GM03348 (cell line): ENCODE data around the gene MPG.

ENCODE experiments used
- DNase-seq: peaks from one replicate; pipeline ENCODE4 v3.0.0; 2012; ENCODE audit warnings: low spot score

Gene MPG

DNA sequence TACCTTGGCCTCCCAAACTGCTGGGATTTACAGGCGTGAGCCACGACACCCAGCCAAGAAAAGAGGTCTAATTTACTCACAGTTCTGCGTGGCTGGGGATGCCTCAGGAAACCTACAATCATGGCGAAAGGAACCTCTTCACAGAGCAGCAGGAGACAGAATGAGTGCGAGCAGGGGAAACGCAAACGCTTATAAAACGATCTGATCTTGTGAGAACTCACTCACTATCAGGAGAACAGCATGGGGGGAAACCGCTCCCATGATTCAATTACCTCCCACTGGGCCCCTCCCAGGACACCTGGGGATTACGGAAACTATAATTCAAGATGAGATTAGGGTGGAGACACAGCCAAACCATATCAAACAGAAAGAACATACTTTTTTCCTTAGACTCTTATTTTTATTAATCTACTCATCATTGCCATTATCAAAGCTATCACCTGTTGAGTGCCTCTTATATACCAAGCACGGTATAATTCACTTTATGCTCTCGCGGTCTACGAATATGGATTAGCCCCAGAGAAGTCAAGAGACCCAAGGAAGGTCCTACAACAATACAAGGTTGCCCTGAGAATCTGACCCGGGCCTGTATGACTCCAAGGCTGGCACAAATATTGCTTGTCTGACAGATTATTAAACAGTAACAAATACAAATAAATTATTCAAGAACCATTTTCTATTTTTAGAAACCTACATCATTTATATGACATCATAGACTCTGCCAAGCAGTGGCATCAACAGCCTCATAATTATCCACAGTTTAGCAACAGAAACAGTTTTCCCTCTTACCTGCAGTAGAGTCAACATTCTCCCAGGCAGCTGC is 27.0 kb upstream of the MPG start:
- DNase-seq: no peak

DNA sequence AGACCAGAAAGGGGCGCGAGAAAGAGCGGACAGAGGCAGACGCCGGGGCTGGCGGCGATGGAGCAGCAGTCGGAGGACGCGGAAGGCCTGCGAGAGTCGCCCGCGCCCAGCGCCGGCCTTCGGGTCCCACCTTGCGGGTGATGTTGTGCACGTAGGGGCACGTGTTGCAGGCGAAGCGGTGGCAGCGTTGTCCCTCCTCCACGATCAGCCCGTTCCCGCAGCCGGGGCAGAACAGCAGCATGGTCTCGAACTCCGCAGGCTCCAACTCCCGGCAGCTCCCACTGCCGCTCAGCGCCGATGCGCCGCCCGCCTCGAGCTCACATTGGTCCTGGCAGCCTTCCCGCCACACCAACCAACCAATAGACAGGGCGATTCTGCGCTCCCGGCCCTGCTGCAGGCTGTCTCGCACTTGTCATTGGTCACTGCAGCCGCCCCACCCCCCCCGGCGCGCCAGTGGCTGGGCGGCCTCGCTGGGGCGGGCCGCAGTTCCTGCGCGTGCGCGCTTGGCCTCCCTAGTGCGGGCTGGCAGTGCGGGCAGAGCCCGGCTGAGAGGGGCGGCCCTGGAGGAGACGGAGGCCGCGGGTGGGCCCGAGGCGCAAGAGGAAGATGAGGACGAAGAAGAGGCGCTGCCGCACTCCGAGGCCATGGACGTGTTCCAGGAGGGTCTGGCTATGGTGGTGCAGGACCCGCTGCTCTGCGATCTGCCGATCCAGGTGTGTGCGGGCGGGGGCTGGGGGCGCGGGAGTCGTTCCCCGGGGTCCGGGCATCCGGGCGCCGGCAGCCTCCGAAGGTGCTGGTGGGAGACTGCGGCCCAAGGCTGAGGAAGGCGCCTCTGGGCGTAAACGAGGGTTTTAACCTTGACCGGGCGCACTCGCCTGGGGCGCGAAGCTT is 24.4 kb upstream of the MPG start, which contains the start of the genes POLR3K and SNRNP25:
Gene POLR3K (minus strand): TSS at position 263 of the 891 bp plus-strand sequence. CDS start 22 bp downstream, at position 241.
Gene SNRNP25 (plus strand): TSS at position 483 of the 891 bp plus-strand sequence. CDS start 189 bp downstream, at position 672.
- DNase-seq: peak; percentile 100

DNA sequence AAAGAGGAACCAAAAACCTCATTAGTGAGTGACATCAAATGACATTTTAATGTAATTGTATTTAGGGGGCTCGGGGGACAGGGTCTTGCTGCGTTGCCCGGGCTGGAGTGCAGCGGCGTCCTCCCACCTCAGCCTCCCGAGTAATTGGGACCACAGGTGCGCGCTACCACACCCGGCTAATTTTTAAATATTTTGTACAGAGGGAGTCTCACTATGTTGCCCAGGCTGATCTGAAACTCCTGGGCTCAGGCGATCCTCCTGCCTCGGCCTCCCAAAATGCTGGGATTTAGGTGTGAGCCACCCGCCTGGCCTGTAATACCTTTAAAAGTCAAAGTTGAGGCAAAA is 23.8 kb upstream of the MPG start:
- DNase-seq: no peak

DNA sequence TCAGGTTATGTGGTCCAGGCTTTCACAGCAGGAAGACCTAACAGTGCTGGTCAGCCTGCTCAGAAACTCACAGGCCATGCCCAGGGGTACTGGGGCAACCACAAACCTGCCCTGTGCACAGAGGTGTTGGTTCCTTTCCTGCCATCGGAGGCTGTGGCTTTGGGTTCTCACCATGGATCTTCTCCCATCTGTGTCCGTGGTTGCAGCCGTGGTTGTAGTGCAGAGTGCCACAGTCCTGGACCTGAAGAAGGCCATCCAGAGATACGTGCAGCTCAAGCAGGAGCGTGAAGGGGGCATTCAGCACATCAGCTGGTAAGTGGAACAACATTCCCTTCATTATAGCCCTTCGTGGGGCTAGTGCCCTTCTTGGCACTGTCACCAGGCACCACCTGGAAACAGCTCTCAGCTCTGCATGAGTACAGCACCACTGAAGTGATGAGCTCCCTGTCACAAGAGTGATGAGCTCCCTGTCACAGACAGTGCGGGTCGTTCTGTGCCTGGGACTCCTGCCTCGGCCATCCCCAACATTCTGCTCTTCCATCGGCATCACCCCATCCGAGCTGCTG is 22.4 kb upstream of the MPG start:
- no peak for DNase-seq

DNA sequence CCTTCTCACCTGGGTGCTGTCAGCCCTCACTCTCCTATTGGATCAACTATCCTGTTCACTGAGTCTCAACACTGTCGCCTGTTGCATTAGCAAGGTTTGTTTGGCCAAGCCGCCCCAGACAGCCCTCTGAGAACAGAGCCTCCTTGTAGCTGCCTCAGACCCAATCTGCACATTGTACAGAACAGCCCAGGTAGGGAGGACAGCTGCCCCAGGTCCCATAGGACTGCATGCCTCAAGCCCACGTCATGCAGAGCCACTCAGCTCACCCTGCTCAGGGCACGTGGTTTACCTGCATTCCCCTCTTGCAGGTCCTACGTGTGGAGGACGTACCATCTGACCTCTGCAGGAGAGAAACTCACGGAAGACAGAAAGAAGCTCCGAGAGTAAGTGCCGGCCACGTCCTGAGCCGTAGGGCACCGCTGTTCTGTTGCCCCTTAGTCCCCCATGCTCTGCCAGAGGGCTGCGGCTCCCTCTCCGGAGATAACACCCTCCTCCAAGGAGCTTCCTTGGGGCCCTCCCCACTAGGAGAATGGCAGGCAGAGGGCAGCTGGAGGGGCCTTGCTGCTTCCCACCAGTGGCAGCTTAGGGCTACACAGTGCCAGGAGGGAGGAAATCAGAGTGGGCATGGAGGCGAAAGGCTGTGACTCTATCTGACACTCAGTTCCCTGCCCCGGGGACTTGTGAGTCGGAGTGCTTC is 21.6 kb upstream of the MPG start:
- no peak for DNase-seq

DNA sequence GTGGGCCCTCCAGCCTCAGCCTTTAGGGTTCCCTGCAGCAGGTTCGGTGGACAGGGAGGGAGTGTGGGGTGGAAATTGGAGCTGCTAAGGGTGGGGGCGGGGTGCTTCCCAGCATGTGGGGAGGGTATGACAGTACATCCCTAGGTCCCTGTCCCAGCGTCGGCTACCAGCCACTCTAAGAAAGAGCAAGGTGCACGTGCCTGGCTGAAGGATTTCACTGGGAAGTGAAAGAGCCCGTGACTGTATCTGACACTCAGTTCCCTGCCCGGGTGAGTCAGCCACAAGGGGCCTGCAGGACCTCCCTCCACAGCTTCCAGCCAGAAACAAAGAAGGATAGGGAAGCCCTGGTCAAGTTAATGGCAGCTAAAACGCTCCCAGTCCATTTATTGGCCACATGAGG is 20.3 kb upstream of the MPG start:
- DNase-seq: no peak

DNA sequence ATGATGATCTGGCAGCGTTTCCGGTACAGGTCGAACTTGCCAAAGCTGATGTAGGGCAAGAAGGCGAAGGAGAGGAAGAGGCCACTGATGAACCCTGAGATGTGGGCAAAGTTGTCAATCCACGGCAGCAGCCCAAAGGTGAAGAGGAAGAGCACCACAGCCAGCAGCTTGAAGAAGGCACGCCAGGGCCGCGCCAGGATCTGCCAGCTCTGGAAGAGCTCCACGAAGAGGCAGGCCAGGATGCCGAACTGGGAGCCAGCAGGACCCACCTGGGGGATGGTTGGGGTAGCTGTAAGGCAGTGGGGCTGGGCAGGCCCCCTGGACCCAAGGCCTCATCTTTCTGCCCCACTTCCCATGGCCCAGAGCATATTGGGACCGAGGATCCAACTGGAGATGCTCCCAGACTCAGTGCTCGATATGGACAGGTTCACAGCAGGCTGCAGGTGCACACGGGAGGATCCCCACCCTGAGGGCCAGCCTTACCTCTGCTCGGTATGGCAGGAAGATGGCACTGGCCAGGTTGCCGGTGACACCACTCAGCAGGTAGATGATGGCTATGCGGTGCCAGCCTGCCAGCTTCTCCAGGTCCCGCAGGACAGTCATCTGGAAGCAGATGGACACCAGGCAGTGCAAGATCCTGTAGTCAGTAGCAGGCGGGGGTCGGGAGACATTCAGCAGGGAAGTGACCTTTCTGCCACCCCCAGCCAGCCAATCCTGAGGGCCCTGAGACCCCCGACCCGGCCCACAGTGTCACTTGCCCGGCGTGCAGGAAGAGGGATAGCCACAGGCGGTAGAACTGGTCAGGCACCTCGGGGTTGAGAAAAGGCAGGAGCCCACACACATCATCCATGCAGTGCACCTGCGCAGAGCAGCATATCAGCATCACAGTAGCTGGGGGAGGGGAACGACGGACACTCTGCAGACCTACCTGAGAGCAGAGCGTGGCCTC is 19.3 kb upstream of the MPG start:
- no peak for DNase-seq

DNA sequence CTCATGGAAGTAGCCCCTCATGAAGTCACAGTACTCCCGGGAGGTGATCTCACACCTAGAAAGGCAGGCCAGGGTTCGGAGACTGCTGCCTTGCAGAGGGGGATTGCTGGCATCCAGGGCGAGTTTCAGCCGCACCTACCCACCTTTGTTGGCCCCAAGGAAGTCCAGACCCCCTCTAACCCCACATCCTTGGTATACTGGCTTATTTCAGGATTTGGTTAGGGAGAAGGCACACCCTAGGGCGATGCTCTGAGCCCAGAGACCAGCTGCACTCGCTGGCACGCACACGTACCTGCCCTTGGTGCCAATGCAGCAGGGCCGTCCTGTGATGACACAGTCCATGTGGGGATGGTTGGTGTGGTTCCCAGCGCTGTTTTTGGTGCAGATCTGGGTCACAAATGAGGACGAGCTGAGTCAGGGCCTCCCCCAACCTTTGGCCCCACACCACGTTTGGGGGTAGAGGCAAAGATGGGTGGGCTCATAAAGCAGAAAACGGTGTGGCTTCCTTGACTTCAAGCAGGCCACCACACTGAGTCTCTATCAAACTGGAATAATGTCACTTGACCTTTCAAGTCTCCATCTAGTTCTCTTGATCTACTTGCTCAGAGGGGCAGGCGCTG is 18.5 kb upstream of the MPG start:
- no peak for DNase-seq

DNA sequence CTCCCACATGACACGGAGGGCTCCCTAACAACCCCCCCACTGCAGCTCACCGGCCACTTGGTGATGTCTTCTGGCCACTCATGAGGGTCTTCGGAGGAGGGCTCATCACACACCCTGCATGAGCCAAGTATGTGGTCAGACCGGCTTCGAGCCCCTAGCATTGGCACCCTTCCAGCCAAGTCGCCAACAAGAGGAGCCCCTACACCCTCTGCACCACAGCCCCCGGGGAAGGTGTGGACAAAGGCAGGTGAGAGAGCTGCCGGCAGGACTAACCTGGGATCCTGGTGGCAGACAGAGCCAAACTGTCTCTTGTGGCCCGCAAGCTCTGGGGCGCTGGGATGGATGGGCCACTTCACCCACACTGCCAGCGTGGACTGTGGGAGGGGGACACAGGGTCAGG is 17.9 kb upstream of the MPG start:
- DNase-seq: no peak

DNA sequence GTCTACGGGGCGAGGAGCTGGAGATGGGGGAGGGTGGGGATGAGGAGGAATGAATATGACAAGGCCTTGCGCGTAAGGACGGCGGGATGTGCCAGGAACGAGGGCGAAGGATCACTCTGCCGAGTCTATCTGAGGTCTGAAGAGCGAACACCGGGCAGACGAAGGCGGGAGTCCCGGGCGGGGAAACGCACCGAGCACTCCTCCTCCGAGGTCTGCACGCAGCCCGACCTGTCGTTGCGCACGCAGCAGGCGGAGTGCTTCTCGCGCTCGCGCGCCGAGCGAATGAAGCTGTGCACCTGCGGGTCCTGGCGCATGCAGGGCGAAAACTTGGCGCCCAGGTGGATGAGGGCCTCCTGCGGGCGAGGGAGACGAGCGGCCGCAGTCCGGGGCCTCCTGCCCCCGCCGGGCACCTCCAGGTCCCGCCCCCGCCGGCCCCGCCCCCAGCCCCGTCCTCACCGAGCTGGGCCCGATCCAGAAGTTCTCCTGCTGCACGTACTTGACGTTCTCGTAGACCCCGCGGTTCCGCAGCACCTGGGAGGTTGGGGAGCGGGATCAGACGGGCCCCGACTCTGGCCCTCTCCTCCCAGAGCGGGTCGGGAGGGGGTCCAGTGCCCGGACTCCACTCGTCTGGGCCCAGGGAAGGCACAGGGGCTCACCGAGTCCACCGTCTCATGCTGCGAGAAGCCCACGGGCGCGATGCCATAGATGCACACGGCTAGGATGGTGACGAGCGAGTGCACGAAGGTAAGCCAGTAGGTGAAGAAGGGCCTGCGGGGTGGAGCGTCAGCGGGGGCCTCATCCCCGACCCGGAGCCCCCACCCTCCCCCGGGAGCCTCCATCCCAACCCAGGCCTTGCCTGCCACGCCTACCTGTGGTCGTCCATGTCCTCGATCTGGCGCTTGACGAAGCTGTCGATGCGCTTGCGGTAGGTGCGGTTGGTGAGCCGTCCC is 16.8 kb upstream of the MPG start:
- no peak for DNase-seq

DNA sequence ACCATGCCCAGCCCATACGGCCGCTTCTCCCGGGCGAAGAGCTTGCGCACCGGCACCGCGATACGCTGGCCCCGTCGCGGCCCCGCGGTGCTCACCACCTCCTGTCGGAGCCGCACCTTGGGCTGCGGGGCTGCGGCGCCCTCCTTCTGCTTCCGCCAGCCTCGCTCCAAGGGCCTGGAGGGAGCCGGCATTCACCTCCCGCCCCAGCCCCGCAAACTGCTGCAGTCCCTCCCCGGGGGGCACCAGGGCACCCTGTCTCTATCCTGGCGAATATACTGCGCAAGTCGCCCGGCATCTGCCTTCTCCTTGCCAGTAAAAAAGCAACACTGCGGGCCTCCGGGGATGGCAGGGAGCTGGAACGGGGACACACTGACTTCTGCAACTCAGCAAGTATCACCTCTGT is 16.1 kb upstream of the MPG start:
- no peak for DNase-seq

DNA sequence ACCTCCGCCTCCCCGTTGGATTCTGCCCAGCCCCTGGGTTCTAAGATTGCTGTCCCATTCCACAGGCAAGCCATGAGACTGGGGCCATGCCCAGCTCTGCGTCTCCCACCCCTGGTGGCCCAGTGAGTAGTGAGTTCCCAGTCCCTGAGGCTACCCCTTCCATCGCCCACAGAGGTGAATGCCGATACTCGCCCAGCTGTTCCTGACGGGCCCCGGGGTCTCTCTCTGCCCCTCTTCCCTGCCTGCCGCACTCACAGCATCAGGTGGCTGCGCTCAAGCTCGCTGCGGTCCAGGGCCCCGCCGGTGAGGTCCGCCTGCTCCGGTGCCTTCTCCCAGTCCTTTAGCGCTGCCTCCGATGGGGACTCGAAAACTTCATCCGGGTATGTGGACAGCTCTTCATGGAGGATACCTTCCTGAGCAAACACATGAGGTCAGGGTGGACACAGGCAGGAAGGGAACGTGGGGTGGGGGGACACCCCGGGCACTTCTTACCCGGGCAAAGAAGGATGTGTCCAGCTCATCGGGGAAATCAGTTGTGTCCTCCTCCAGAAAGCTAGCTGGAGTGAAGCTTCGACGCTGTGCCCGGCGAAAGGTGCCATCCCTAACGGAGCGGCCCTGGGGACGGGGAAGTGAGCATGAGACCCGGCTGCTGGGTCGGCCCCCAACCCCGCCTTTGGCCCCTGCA is 15.6 kb upstream of the MPG start:
- no peak for DNase-seq

DNA sequence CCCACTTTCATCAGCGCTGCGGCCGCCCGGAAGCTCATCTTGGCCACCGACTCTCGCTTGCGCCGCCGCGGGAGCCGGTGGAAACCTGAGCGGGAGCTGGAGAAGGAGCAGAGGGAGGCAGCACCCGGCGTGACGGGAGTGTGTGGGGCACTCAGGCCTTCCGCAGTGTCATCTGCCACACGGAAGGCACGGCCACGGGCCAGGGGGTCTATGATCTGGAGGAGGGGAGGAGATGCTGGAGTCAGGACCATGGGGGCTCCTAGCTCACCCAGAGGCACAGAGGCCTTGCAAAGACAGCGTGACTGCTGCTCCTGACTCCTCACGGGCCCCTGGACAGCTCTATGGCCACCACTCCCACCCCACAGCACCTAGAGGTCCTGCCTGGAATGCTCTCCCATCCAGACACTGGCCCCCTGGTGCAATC is 15.0 kb upstream of the MPG start:
- DNase-seq: no peak

DNA sequence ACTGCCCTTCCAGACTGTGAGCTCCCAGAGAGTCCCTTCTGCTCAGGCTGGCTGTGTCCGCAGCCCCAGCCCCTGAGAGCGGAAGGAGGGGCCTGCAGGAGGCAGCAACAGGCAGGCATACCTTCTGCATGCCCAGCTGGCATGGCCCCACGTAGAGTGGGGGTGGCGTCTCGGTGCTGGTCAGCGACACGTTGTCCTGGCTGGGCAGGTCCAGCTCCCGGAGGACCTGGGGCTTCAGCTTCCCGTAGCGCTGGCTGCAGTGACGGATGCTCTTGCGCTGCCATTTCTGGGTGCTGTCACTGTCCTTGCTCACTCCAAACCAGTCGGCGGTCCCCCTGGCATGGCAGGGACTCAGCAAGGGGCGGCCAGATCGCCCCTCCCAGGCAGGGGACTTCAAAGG is 14.6 kb upstream of the MPG start:
- no peak for DNase-seq

DNA sequence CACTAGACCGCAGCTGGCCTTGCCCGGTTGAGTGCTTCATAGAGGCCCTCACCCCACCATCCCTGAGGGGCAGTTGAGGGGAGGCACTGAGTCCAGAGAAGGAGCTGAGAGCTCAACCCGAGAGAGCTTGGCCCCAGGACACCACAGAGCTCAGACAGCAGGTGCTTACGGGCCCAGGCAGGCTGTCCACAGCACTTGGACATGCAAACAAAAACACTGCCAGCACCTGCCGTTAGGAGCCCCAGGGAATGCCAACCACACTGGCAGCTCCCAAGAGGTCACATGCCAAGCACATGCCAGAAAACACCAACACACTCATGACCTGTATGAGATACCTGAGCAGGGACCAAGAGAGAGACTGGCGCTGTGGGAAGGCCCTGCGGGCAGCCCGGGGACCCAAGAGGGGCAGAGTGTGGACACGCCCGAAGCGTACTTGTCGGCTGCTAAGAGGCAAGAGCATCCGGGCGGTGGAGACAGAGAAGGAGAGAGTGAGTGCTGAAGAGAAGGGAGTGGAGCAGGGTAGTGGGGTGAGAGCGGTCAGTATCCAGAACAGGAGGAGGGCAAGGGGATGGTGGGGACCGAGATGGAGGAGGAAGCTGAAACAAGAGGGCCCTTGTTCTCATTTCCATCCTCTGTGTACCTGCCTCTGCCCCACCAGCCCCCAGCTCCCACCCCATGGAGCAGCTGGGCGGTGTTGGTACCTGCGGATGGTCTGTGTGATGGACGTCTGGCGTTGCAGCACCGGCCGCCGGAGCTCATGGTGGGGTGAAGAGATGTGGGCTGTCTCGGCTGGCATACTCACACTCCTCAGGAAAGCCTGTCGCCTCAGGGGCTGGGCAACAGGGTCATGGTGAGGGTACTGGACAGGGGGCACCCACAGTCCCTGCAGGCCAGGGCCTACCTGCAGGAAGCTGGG is 13.8 kb upstream of the MPG start:
- DNase-seq: no peak

DNA sequence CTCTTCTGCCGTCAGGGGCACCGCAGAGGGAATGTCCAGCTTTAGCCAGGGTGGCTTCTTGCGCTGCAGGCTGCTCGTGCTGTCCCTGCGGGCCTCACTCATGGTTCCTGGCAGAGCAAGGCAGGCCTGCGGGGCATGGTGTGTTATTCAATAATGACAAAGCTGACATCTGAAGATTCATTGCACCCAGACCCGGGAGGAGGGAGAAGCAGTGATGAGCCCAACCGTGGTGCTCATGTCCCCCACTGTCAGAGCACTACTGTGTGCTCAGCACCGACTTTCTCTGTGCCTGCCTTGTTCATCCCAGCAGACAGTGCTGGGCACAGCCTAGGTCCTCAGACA is 13.1 kb upstream of the MPG start:
- no peak for DNase-seq

DNA sequence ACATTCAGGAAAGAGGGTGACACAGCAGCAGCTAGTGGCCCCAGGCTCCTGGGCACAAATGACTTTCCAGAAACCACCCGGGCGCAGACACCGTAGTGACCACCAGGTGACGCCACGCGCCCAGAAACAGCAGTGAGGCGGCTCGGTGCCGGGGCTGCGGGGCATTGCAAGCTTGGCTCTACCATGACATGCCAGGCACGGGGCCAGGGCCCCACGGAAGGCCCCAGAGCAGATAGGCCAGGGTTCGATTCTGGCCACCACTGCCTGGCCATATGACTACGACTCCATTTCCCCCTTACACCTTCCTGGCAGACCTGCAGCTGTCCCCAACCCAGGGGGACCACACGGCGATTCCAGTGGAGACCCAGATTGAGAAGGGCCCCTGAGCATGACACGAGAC is 12.3 kb upstream of the MPG start:
- peak; percentile 88 for DNase-seq
